ENCODE results near the gene LRRC3. TPM values are rescaled to one million over a fixed set of nuclear protein-coding genes. Genes with fewer than 3 reads are reported as not detected.

LRRC3 gene
- total and polyA plus RNA-seq, 2 donors from 2014 or later = 0.60 to 1.4 TPM

GRCh38 chr21:44431300-44431699 is 24.0 kb upstream of the LRRC3 start:
- Histone ChIP-seq H3K9ac (ENCODE audit: low read length in 3 of 3) (no peak overlapping the region), H3K36me3 (ENCODE audit: control insufficient read depth in 2 of 3, insufficient read depth in 3 of 3, low read length in 3 of 3) (no peaks in the 10 kb centered on the region), H3K4me1 (ENCODE audit: control insufficient read depth in 2 of 3, insufficient read depth in 2 of 3, low read depth in 1 of 3, low read length in 3 of 3) (no peaks in the 10 kb centered on the region), H3K27ac (ENCODE audit: low read depth in 2 of 2, low read length in 2 of 2) (no peak overlapping the region), H3K27me3 (ENCODE audit: control insufficient read depth, insufficient read depth, low read length) (no peaks in the 10 kb centered on the region), H3K9me3 (ENCODE audit: control insufficient read depth in 2 of 3, insufficient read depth in 1 of 3, low read length in 3 of 3) (peaks cover 0 to 4% (median 0%) of the 10 kb centered on the region in 3 donors), H3K4me3 (ENCODE audit: low read length in 3 of 3) (no peak overlapping the region)
- intact Hi-C loops (cut with DNase I) = no loop called here
- FAIRE-seq (no peak), DNase-seq (peak in 1 of 5 donors; percentile 2)
- TF ChIP-seq, protein P1, sequence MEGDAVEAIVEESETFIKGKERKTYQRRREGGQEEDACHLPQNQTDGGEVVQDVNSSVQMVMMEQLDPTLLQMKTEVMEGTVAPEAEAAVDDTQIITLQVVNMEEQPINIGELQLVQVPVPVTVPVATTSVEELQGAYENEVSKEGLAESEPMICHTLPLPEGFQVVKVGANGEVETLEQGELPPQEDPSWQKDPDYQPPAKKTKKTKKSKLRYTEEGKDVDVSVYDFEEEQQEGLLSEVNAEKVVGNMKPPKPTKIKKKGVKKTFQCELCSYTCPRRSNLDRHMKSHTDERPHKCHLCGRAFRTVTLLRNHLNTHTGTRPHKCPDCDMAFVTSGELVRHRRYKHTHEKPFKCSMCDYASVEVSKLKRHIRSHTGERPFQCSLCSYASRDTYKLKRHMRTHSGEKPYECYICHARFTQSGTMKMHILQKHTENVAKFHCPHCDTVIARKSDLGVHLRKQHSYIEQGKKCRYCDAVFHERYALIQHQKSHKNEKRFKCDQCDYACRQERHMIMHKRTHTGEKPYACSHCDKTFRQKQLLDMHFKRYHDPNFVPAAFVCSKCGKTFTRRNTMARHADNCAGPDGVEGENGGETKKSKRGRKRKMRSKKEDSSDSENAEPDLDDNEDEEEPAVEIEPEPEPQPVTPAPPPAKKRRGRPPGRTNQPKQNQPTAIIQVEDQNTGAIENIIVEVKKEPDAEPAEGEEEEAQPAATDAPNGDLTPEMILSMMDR (IDR thresholded peaks at IDR 0.05; ENCODE audit: borderline replicate concordance, extremely low read depth, insufficient read depth) = no peak

DNA sequence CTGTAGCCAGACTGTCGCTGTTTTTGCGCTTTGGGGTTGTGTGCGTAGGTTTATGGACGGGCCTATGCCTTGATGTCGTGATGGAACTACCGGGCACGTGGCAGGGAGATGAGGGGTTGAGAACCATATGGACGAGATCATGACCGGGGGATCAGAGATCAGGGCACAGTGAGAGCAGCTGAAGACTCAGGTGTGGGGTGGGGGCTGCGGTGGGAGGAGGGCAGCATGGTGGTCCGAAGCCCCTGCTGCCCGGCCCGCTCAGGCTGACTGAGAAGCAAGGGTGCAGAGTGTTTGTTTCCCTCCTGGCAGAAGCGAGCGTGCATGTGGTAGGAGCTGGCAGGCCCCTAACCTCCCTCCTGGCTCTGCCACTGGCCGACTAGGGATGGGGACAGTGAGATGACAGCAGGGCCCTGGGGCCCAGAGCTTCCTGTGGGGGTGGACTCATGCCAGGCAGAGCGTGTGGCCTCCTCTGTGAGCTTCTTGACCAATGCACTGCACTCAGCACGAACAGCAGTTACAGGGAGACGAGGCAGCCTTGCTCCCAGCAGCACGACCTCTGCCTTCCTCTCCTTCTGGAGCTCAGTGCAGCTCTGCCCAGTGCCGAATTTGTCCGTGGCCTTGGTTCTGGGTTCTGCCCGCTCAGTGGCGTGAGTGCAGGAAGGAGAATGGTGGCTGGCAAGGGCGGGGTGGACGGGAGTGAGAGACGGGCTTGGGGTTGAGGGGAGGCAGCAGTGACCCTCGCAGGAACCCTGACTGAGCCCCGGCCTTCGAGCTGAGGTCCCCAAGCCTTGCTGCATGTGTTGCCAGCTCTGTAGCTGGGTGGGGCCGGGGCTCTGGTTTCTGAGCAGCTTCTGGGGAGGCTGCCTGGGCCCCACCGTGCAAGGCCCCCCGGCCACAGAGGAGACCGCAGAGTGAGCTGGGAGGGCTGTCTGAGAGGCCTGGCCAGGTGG is 22.2 kb upstream of the LRRC3 start:
- H3K27me3 ChIP-seq (ENCODE audit: control insufficient read depth, insufficient read depth, low read length) = no peaks in the 10 kb centered on the region
- peak in 3 of 5 donors; percentile 4 to 65 (median 16) for DNase-seq
- H3K36me3 ChIP-seq (ENCODE audit: control insufficient read depth in 2 of 3, insufficient read depth in 3 of 3, low read length in 3 of 3) = no peaks in the 10 kb centered on the region
- no peak overlapping the region for H3K9ac ChIP-seq (ENCODE audit: low read length in 3 of 3)
- TF ChIP-seq, protein P1 (IDR thresholded peaks at IDR 0.05; ENCODE audit: borderline replicate concordance, extremely low read depth, insufficient read depth) = no peak
- no peaks in the 10 kb centered on the region for H3K4me1 ChIP-seq (ENCODE audit: control insufficient read depth in 2 of 3, insufficient read depth in 2 of 3, low read depth in 1 of 3, low read length in 3 of 3)
- H3K4me3 ChIP-seq (ENCODE audit: low read length in 3 of 3) = no peak overlapping the region
- no peak overlapping the region for H3K27ac ChIP-seq (ENCODE audit: low read depth in 2 of 2, low read length in 2 of 2)
- intact Hi-C loops (cut with DNase I) = no loop called here
- peaks cover 0 to 4% (median 0%) of the 10 kb centered on the region in 3 donors for H3K9me3 ChIP-seq (ENCODE audit: control insufficient read depth in 2 of 3, insufficient read depth in 1 of 3, low read length in 3 of 3)
- no peak for FAIRE-seq

- H3K36me3 ChIP-seq (ENCODE audit: control insufficient read depth in 2 of 3, insufficient read depth in 3 of 3, low read length in 3 of 3) = no peaks in the 10 kb centered on the region
- DNase-seq = peak in 3 of 5 donors; percentile 2 to 69 (median 15)
Observed at GRCh38 chr21:44433791-44434567, 21.3 kb upstream of the LRRC3 start.

More at GRCh38 chr21:44433791-44434567, 21.3 kb upstream of the LRRC3 start:
- no peak overlapping the region for H3K4me3 ChIP-seq (ENCODE audit: low read length in 3 of 3)
- peaks cover 0 to 4% (median 0%) of the 10 kb centered on the region in 3 donors for H3K9me3 ChIP-seq (ENCODE audit: control insufficient read depth in 2 of 3, insufficient read depth in 1 of 3, low read length in 3 of 3)
- intact Hi-C loops (cut with DNase I) = no loop called here
- no peak for FAIRE-seq
- H3K9ac ChIP-seq (ENCODE audit: low read length in 3 of 3) = no peak overlapping the region
- H3K27me3 ChIP-seq (ENCODE audit: control insufficient read depth, insufficient read depth, low read length) = no peaks in the 10 kb centered on the region
- H3K27ac ChIP-seq (ENCODE audit: low read depth in 2 of 2, low read length in 2 of 2) = no peak overlapping the region
- TF ChIP-seq, protein P1 (IDR thresholded peaks at IDR 0.05; ENCODE audit: borderline replicate concordance, extremely low read depth, insufficient read depth) = no peak
- no peaks in the 10 kb centered on the region for H3K4me1 ChIP-seq (ENCODE audit: control insufficient read depth in 2 of 3, insufficient read depth in 2 of 3, low read depth in 1 of 3, low read length in 3 of 3)
